Adrenal gland (tissue), 5 donors: ENCODE measurements around the gene MINK1.

Experiments
- CTCF ChIP-seq, 6 experiments: fragments of 450-650 bp in 4 of 6; fragments of 200-600 bp in 2 of 6; sonication (generic) in 1 of 6; IDR thresholded peaks; 1 replicate in 5 of 6; 2 replicates in 1 of 6; pipeline versions ENCODE4 v1.5.1 to v1.8.0; 2016 to 2021; ENCODE audit warnings: antibody characterized with exemption in 6 of 6, mild to moderate bottlenecking in 2 of 6, moderate library complexity in 1 of 6
- POLR2A ChIP-seq, 2 donors: fragments of 450-650 bp; IDR thresholded peaks; one replicate each; pipeline ENCODE4 v1.6.1; 2017; ENCODE audit warnings: antibody characterized with exemption in 2 of 2, mild to moderate bottlenecking in 2 of 2, moderate library complexity in 1 of 2
- donor health status: DM: no; HTN: no; CAD: no.

GRCh38 chr17:4892499-4893221, 59.5 kb downstream of the MINK1 start:
- TF ChIP-seq CTCF (IDR thresholded peaks at IDR 0.05): no peak
- no peak for TF ChIP-seq POLR2A (IDR thresholded peaks at IDR 0.05)
